Mesendoderm (in vitro differentiated cells): ENCODE measurements around the gene C4BPA.

Experiments
- DNase-seq: peaks from one replicate; pipeline ENCODE4 v3.0.0; 2013
- H2AK5ac ChIP-seq: 2 replicates; pipeline ENCODE4 v1.6.1; 2013; ENCODE audit warnings: low read length, inconsistent platforms
- H2BK120ac ChIP-seq: 2 replicates; pipeline ENCODE4 v1.6.1; 2013; ENCODE audit warnings: low read depth, mild to moderate bottlenecking, low read length, moderate library complexity, mixed read lengths
- H2BK15ac ChIP-seq: replicated peaks from 2 replicates; pipeline ENCODE4 v1.6.1; 2013; ENCODE audit warnings: low read depth, mild to moderate bottlenecking, moderate library complexity
- H2BK5ac ChIP-seq: 2 replicates; pipeline ENCODE4 v1.6.1; 2013; ENCODE audit warnings: low read length, inconsistent platforms
- H3K18ac ChIP-seq: 2 replicates; pipeline ENCODE4 v1.6.1; 2013; ENCODE audit warnings: mild to moderate bottlenecking, low read length, mixed read lengths
- H3K23ac ChIP-seq: one replicate; pipeline ENCODE4 v1.6.1; 2013; ENCODE audit warnings: low read length
- H3K27ac ChIP-seq: 2 replicates; pipeline ENCODE4 v1.5.1; 2013; ENCODE audit warnings: low read depth, mild to moderate bottlenecking, inconsistent platforms, low read length, moderate library complexity
- H3K27me3 ChIP-seq: 2 replicates; pipeline ENCODE4 v1.6.1; 2013; ENCODE audit warnings: low read length, control low read depth, mild to moderate bottlenecking, inconsistent platforms; ENCODE audit not compliant: insufficient read depth, poor library complexity
- H3K36me3 ChIP-seq: 2 replicates; pipeline ENCODE4 v1.6.1; 2013; ENCODE audit warnings: low read length, inconsistent platforms; ENCODE audit not compliant: control insufficient read depth, insufficient read depth
- H3K4ac ChIP-seq: one replicate; pipeline ENCODE4 v1.6.1; 2013; ENCODE audit warnings: low read depth, mild to moderate bottlenecking, low read length, moderate library complexity
- H3K4me1 ChIP-seq: 2 replicates; pipeline ENCODE4 v1.6.1; 2013; ENCODE audit warnings: low read depth, low read length, inconsistent platforms; ENCODE audit not compliant: control insufficient read depth
- H3K4me2 ChIP-seq: 2 replicates; pipeline ENCODE4 v1.6.1; 2013; ENCODE audit warnings: low read length
- H3K4me3 ChIP-seq: 2 replicates; pipeline ENCODE4 v1.5.1; 2013; ENCODE audit warnings: mild to moderate bottlenecking, low read length
- H3K56ac ChIP-seq: one replicate; pipeline ENCODE4 v1.6.1; 2013; ENCODE audit warnings: low read length
- H3K79me1 ChIP-seq: 2 replicates; pipeline ENCODE4 v1.6.1; 2013; ENCODE audit warnings: low read length, inconsistent platforms
- H3K79me2 ChIP-seq: 2 replicates; pipeline ENCODE4 v1.6.1; 2013; ENCODE audit warnings: mild to moderate bottlenecking, low read length; ENCODE audit not compliant: control insufficient read depth, insufficient read depth
- H3K9ac ChIP-seq: 2 replicates; pipeline ENCODE4 v1.6.1; 2013; ENCODE audit warnings: low read length, inconsistent platforms
- H4K5ac ChIP-seq: one replicate; pipeline ENCODE4 v1.6.1; 2013; ENCODE audit warnings: low read length
- H4K8ac ChIP-seq: one replicate; pipeline ENCODE4 v1.6.1; 2013; ENCODE audit warnings: low read depth, mild to moderate bottlenecking, control low read depth, low read length, moderate library complexity
- WGBS: extraction: QIAGEN DNeasy Blood & Tissue Kit; methylation state at CpG from one replicate; pipeline ENCODE4 v1.1.7; 2013; ENCODE audit warnings: low lambda C conversion rate, missing lambda C conversion rate; ENCODE audit not compliant: insufficient coverage; ENCODE audit errors: extremely low coverage; 5-methylcytosine and 5-hydroxymethylcytosine counted together

The C4BPA gene

DNA sequence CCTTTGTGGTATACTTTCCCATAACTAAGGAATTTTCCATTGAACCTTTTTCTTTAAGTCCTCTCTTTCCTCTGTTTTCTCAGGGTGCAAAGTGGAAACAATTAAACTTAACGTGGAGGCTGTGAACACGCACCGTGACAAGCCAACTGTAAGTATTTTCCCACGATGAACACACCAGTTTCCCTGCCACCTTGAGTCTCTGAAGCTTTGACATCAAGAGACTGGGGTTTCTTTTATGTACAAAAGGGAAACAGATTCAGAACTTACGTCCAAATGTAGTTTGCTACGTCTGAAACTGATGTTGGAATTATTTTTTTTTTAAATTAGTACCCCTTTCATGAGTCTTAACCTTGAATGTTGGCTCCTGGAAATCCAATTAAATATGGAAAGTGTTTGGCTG, 32.6 kb upstream of the C4BPA start:
- DNase-seq: no peak
- Histone ChIP-seq H2BK5ac (no peak overlapping the region), H4K5ac (no peak overlapping the region), H3K79me2 (no peaks in the 10 kb centered on the region), H3K18ac (no peak overlapping the region), H3K4ac (no peak overlapping the region), H3K4me2 (no peak overlapping the region), H3K27ac (no peak overlapping the region), H3K56ac (no peak overlapping the region), H2AK5ac (no peak overlapping the region), H3K4me1 (no peaks in the 10 kb centered on the region), H3K23ac (no peak overlapping the region), H4K8ac (no peak overlapping the region), H3K27me3 (no peaks in the 10 kb centered on the region), H2BK120ac (no peak overlapping the region), H3K79me1 (no peaks in the 10 kb centered on the region), H3K9ac (no peak overlapping the region), H3K4me3 (no peak overlapping the region), H2BK15ac (no peak overlapping the region), H3K36me3 (no peaks in the 10 kb centered on the region)
- WGBS: no CpG with 5 or more reads among the region's 6 CpGs

- H3K9ac ChIP-seq: no peak overlapping the region
- no peak for DNase-seq
Measured at GRCh38 chr1:207072233-207072632, 31.8 kb upstream of the C4BPA start.

GRCh38 chr1:207073906-207074820, 29.9 kb upstream of the C4BPA start:
- Histone ChIP-seq H3K27me3 (no peaks in the 10 kb centered on the region), H2BK15ac (no peak overlapping the region), H3K18ac (no peak overlapping the region), H2AK5ac (no peak overlapping the region), H4K5ac (no peak overlapping the region), H3K23ac (no peak overlapping the region), H3K4me3 (no peak overlapping the region), H3K79me2 (no peaks in the 10 kb centered on the region), H3K4me2 (no peak overlapping the region), H3K56ac (no peak overlapping the region), H2BK120ac (no peak overlapping the region), H4K8ac (no peak overlapping the region), H3K27ac (no peak overlapping the region), H3K79me1 (no peaks in the 10 kb centered on the region), H3K9ac (no peak overlapping the region), H3K4me1 (no peaks in the 10 kb centered on the region), H2BK5ac (no peak overlapping the region), H3K4ac (no peak overlapping the region), H3K36me3 (no peaks in the 10 kb centered on the region)
- no peak for DNase-seq
- WGBS: no CpG with 5 or more reads among the region's 4 CpGs

More at GRCh38 chr1:207072233-207072632, 31.8 kb upstream of the C4BPA start:
- H4K5ac ChIP-seq: no peak overlapping the region
- H2BK5ac ChIP-seq: no peak overlapping the region
- H3K36me3 ChIP-seq: no peaks in the 10 kb centered on the region
- no peak overlapping the region for H3K4ac ChIP-seq
- H4K8ac ChIP-seq: no peak overlapping the region
- no peak overlapping the region for H3K4me2 ChIP-seq
- H3K56ac ChIP-seq: no peak overlapping the region
- no peaks in the 10 kb centered on the region for H3K27me3 ChIP-seq
- no peaks in the 10 kb centered on the region for H3K79me2 ChIP-seq
- H2AK5ac ChIP-seq: no peak overlapping the region
- H2BK15ac ChIP-seq: no peak overlapping the region
- H3K27ac ChIP-seq: no peak overlapping the region
- H3K23ac ChIP-seq: no peak overlapping the region
- H3K4me3 ChIP-seq: no peak overlapping the region
- H3K18ac ChIP-seq: no peak overlapping the region
- H3K4me1 ChIP-seq: no peaks in the 10 kb centered on the region
- no peaks in the 10 kb centered on the region for H3K79me1 ChIP-seq
- WGBS: no CpG with 5 or more reads among the region's 8 CpGs
- H2BK120ac ChIP-seq: no peak overlapping the region

- Histone ChIP-seq H4K8ac (no peak overlapping the region), H2AK5ac (no peak overlapping the region), H3K79me2 (no peaks in the 10 kb centered on the region), H3K18ac (no peak overlapping the region), H3K4ac (no peak overlapping the region), H3K4me3 (no peak overlapping the region), H3K36me3 (no peaks in the 10 kb centered on the region), H4K5ac (no peak overlapping the region), H3K79me1 (no peaks in the 10 kb centered on the region), H3K23ac (no peak overlapping the region), H2BK5ac (no peak overlapping the region), H3K27me3 (no peaks in the 10 kb centered on the region), H3K27ac (no peak overlapping the region), H3K56ac (no peak overlapping the region), H3K9ac (no peak overlapping the region), H3K4me2 (no peak overlapping the region), H3K4me1 (no peaks in the 10 kb centered on the region), H2BK15ac (no peak overlapping the region), H2BK120ac (no peak overlapping the region)
- DNase-seq: no peak
- WGBS: no CpG with 5 or more reads among the region's 5 CpGs
Measured at GRCh38 chr1:207076181-207076955, 27.7 kb upstream of the C4BPA start.

DNA sequence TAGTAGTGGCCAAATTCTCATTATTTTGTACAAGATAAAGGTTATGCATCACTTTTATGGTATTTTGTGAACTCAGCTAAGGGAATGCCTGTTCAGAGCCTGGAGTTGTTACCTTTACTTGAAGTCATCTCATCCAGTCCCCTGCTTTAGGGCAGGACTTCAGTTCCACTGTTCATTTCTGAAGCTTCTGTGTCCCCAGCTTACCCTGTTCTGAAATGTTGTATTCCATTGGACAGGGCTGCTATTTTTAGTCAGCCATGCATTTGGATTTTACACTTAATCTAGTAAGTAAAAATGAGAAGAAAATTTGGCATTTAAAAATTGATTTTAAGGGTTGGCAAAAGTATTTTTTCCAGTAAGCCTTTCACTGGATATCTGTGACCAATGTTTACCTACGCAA, 27.0 kb upstream of the C4BPA start:
- Histone ChIP-seq H3K79me2 (no peaks in the 10 kb centered on the region), H3K9ac (no peak overlapping the region), H3K4me2 (no peak overlapping the region), H3K79me1 (no peaks in the 10 kb centered on the region), H3K4ac (no peak overlapping the region), H2BK120ac (no peak overlapping the region), H3K56ac (no peak overlapping the region), H4K5ac (no peak overlapping the region), H2AK5ac (no peak overlapping the region), H3K23ac (no peak overlapping the region), H2BK5ac (no peak overlapping the region), H3K4me3 (no peak overlapping the region), H3K27ac (no peak overlapping the region), H2BK15ac (no peak overlapping the region), H3K4me1 (no peaks in the 10 kb centered on the region), H3K18ac (no peak overlapping the region), H4K8ac (no peak overlapping the region), H3K36me3 (no peaks in the 10 kb centered on the region), H3K27me3 (no peaks in the 10 kb centered on the region)
- DNase-seq: no peak
- WGBS: no CpG with 5 or more reads among the region's 1 CpG
